Panc1 (cell line): ENCODE results near the gene BRPF1. TPM values are rescaled to one million over a fixed set of nuclear protein-coding genes. Genes with fewer than 3 reads are reported as not detected.

Experiments
- ATAC-seq: fragments of 200-7000 bp; cut with Tn5 transposase; 2 replicates; pipeline ENCODE4 v1.9.1; 2020; ENCODE audit warnings: mild to moderate bottlenecking, moderate library complexity
- BruUV-seq: library from RNA; stranded (reverse); fragments of 400-500 nt; replicated peaks from 2 replicates; lab custom pipeline; 2021; lab: Mats Ljungman, UMichigan
- CTCF ChIA-PET: fragments of 300-600 bp; sonication (Branson Sonifier 250); formaldehyde crosslinking; loops from one replicate; lab custom pipeline; 2022; ENCODE audit warnings: antibody characterized with exemption; lab: Charles Lee
- POLR2A ChIA-PET: fragments of 300-600 bp; sonication (Branson Sonifier 250); formaldehyde crosslinking; loops from one replicate; lab custom pipeline; 2022; ENCODE audit warnings: antibody characterized with exemption; lab: Charles Lee
- DNase-seq: peaks from one replicate; pipeline ENCODE4 v3.0.0-alpha.2; 2010; ENCODE audit warnings: low read depth, low spot score
- H3K27ac ChIP-seq: 2 replicates; pipeline ENCODE4 v1.5.1; 2011; ENCODE audit warnings: mild to moderate bottlenecking, low read length, inconsistent platforms
- H3K27me3 ChIP-seq: fragments of 200-500 bp; sonication (Bioruptor generic); 2 replicates; pipeline ENCODE4 v1.6.0; 2014; ENCODE audit warnings: low read length, inconsistent platforms; ENCODE audit not compliant: control insufficient read depth, insufficient read depth
- H3K36me3 ChIP-seq: fragments of 200-500 bp; sonication (Bioruptor generic); 2 replicates; pipeline ENCODE4 v1.5.1; 2014; ENCODE audit warnings: inconsistent platforms, mild to moderate bottlenecking, low read length, moderate library complexity; ENCODE audit not compliant: control insufficient read depth, insufficient read depth
- H3K4me1 ChIP-seq: 2 replicates; pipeline ENCODE4 v1.5.1; 2011; ENCODE audit warnings: inconsistent platforms, mild to moderate bottlenecking, low read length, moderate library complexity; ENCODE audit not compliant: control insufficient read depth, insufficient read depth
- H3K4me3 ChIP-seq, 2 experiments: 2 replicates each; pipeline ENCODE4 v1.5.1; 2011 to 2012; ENCODE audit warnings: low read depth in 2 of 2, low read length in 2 of 2, mild to moderate bottlenecking in 2 of 2, inconsistent platforms in 1 of 2, moderate library complexity in 1 of 2
- H3K9me3 ChIP-seq: fragments of 200-500 bp; sonication (Bioruptor generic); 2 replicates; pipeline ENCODE4 v1.5.1; 2014; ENCODE audit warnings: low read depth, mild to moderate bottlenecking, inconsistent platforms, low read length, moderate library complexity; ENCODE audit not compliant: control insufficient read depth, insufficient read depth
- CTCF ChIP-seq: fragments of 450-650 bp; IDR thresholded peaks from 2 replicates; pipeline ENCODE4 v1.5.1; 2017; ENCODE audit warnings: mild to moderate bottlenecking
- POLR2AphosphoS5 ChIP-seq: IDR thresholded peaks from 2 replicates; pipeline ENCODE4 v1.6.1; 2012; ENCODE audit warnings: mild to moderate bottlenecking, low read depth, low read length, moderate library complexity
- SIN3A ChIP-seq: IDR thresholded peaks from 2 replicates; pipeline ENCODE4 v1.6.1; 2012; ENCODE audit warnings: low read depth, mild to moderate bottlenecking, low read length, moderate library complexity, borderline replicate concordance; ENCODE audit not compliant: insufficient read depth
- TCF7L2 ChIP-seq: IDR thresholded peaks from 2 replicates; pipeline ENCODE4 v1.6.1; 2011; ENCODE audit warnings: mild to moderate bottlenecking, low read depth, low read length, inconsistent platforms
- in situ Hi-C: cut with HindIII; loops from 2 replicates; pipeline ENCODE4 v1.10.0; 2016; ENCODE audit warnings: low sequenced_read_pairs, low pct_unique_long_range_greater_than_20kb
- intact Hi-C: fragments of 100-400 bp; cut with micrococcal nuclease; formaldehyde crosslinking; loops from one replicate; pipeline ENCODE4 v1.10.0; 2022; ENCODE audit not compliant: unreplicated experiment
- total RNA-seq: library from RNA; stranded (reverse); gene quantifications from one replicate; pipeline ENCODE4 v1.2.1, GENCODE V29; 2021; ENCODE audit not compliant: unreplicated experiment
- TF ChIP-seq, protein P1 (sequence below), 2 experiments: IDR thresholded peaks; 2 replicates each; pipeline ENCODE4 v1.6.1; 2011 to 2012; ENCODE audit warnings: low read depth in 2 of 2, control low read depth in 1 of 2, low read length in 1 of 2, mild to moderate bottlenecking in 1 of 2, moderate library complexity in 1 of 2; ENCODE audit not compliant: insufficient read depth in 1 of 2

The BRPF1 gene
- total RNA-seq, 1 experiment from 2014 or later, result 17.4 TPM

DNA sequence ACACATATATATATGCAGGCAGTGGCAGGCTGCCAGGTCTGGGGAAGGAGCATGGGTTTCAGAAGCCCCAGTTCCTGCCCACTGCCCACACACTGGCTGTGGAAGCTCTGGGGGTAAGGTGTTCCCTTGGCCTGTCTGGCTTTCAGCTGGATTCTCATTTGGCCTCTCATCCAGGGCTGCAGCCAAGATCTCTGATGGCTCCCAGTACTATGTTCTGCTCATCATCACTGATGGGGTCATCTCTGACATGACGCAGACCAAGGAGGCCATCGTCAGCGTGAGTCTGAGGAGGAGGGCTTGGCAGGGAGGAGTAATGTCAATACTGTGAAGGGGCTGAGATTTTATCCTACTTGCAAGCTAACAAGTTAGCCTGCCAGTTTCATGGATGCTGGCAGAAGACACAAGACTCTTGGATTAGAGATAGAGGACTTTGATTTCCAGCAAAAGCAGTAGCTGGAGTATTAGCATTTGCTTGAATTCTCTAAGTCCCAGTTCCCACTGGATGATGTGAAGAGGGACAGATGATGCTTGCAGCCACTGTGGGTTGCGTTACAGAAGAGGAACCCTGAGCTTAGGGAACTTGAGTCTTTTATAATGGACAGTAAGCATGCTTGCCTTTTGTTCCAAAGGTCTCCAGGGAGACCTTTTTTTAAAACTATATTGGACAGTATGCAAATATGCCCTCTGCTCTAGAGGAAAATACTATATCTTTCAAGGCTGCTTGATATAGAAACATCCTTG, 5.6 kb upstream of the BRPF1 start:
- no peak for TF ChIP-seq CTCF
- no peak for TF ChIP-seq POLR2AphosphoS5
- DNase-seq, result no peak
- in situ Hi-C loops, result no loop called here
- no peak overlapping the region for H3K27ac ChIP-seq
- H3K27me3 ChIP-seq, result no peaks in the 10 kb centered on the region
- H3K4me1 ChIP-seq, result no peaks in the 10 kb centered on the region
- intact Hi-C loops, result no loop called here
- no peaks in the 10 kb centered on the region for H3K9me3 ChIP-seq
- no TSS peak for BruUV-seq
- H3K36me3 ChIP-seq, result no peaks in the 10 kb centered on the region
- POLR2A ChIA-PET, result no interaction called here
- CTCF ChIA-PET, result no interaction called here
- no peak overlapping the region for H3K4me3 ChIP-seq
- ATAC-seq, result no peak

GRCh38 chr3:9727041-9727595, 4.4 kb upstream of the BRPF1 start:
- no peak overlapping the region for H3K4me3 ChIP-seq
- TF ChIP-seq TCF7L2 (no peak), SIN3A (no peak), POLR2AphosphoS5 (no peak), CTCF (peak; percentile 59)
- TF ChIP-seq, protein P1, sequence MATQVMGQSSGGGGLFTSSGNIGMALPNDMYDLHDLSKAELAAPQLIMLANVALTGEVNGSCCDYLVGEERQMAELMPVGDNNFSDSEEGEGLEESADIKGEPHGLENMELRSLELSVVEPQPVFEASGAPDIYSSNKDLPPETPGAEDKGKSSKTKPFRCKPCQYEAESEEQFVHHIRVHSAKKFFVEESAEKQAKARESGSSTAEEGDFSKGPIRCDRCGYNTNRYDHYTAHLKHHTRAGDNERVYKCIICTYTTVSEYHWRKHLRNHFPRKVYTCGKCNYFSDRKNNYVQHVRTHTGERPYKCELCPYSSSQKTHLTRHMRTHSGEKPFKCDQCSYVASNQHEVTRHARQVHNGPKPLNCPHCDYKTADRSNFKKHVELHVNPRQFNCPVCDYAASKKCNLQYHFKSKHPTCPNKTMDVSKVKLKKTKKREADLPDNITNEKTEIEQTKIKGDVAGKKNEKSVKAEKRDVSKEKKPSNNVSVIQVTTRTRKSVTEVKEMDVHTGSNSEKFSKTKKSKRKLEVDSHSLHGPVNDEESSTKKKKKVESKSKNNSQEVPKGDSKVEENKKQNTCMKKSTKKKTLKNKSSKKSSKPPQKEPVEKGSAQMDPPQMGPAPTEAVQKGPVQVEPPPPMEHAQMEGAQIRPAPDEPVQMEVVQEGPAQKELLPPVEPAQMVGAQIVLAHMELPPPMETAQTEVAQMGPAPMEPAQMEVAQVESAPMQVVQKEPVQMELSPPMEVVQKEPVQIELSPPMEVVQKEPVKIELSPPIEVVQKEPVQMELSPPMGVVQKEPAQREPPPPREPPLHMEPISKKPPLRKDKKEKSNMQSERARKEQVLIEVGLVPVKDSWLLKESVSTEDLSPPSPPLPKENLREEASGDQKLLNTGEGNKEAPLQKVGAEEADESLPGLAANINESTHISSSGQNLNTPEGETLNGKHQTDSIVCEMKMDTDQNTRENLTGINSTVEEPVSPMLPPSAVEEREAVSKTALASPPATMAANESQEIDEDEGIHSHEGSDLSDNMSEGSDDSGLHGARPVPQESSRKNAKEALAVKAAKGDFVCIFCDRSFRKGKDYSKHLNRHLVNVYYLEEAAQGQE (IDR thresholded peaks at IDR 0.05; ENCODE audit: insufficient read depth in 1 of 2, low read depth in 2 of 2, low read length in 1 of 2), result no peak
- no peaks in the 10 kb centered on the region for H3K9me3 ChIP-seq
- no peaks in the 10 kb centered on the region for H3K27me3 ChIP-seq
- POLR2A ChIA-PET, result no interaction called here
- CTCF ChIA-PET, result interaction anchor here (0.6 to 1.2 kb wide), 4 partner anchors 10 to 36 kb away, joined by 3 to 7 read pairs (median 3); partner anchors contain the start of gene OGG1
- intact Hi-C loops, result no loop called here
- no peak for DNase-seq
- no peaks in the 10 kb centered on the region; the same call in 1 of the 2 replicates for H3K36me3 ChIP-seq
- no TSS peak for BruUV-seq
- H3K27ac ChIP-seq, result no peak overlapping the region
- H3K4me1 ChIP-seq, result no peaks in the 10 kb centered on the region
- no peak for ATAC-seq
- in situ Hi-C loops, result no loop called here
